Smooth muscle cell (in vitro differentiated cells): ENCODE measurements around the gene DNAH17. TPM values are rescaled to one million over a fixed set of nuclear protein-coding genes. Genes with fewer than 3 reads are reported as not detected.

Experiments
- DNase-seq: peaks from one replicate; lab custom pipeline; 2025; ENCODE audit not compliant: unreplicated experiment; lab: John Stamatoyannopoulos, UW
- H2AFZ ChIP-seq: fragments of 200-600 bp; sonication (generic); 2 replicates; pipeline ENCODE4 v1.6.0; 2016; ENCODE audit warnings: antibody characterized with exemption, low read depth, mild to moderate bottlenecking
- H3F3A ChIP-seq: fragments of 200-600 bp; sonication (generic); 2 replicates; pipeline ENCODE4 v1.6.0; 2017; ENCODE audit warnings: antibody characterized with exemption, low read depth
- H3K27ac ChIP-seq: fragments of 200-600 bp; sonication (generic); 2 replicates; pipeline ENCODE4 v1.5.1; 2016; ENCODE audit warnings: low read depth, mild to moderate bottlenecking
- H3K27me3 ChIP-seq: fragments of 200-600 bp; sonication (generic); 2 replicates; pipeline ENCODE4 v1.6.1; 2016; ENCODE audit warnings: low read depth, mild to moderate bottlenecking
- H3K36me3 ChIP-seq: fragments of 200-600 bp; sonication (generic); 2 replicates; pipeline ENCODE4 v1.5.1; 2016; ENCODE audit warnings: low read depth
- H3K4me1 ChIP-seq: fragments of 200-600 bp; sonication (generic); 2 replicates; pipeline ENCODE4 v1.5.1; 2016; ENCODE audit warnings: low read depth
- H3K4me2 ChIP-seq: fragments of 200-600 bp; sonication (generic); 2 replicates; pipeline ENCODE4 v1.6.0; 2016; ENCODE audit warnings: mild to moderate bottlenecking
- H3K4me3 ChIP-seq: fragments of 200-600 bp; sonication (generic); 2 replicates; pipeline ENCODE4 v1.5.1; 2016; ENCODE audit warnings: mild to moderate bottlenecking
- H3K79me2 ChIP-seq: fragments of 200-600 bp; sonication (generic); 2 replicates; pipeline ENCODE4 v1.6.0; 2016; ENCODE audit warnings: low read depth, mild to moderate bottlenecking
- H3K9ac ChIP-seq: fragments of 200-600 bp; sonication (generic); 2 replicates; pipeline ENCODE4 v1.6.0; 2016; ENCODE audit warnings: low read depth
- H3K9me3 ChIP-seq: fragments of 200-600 bp; sonication (generic); replicated peaks from 2 replicates; pipeline ENCODE4 v1.5.1; 2016; ENCODE audit warnings: low read depth
- H4K20me1 ChIP-seq: fragments of 200-600 bp; sonication (generic); 2 replicates; pipeline ENCODE4 v1.6.0; 2016; ENCODE audit warnings: low read depth
- CTCF ChIP-seq: fragments of 200-600 bp; sonication (generic); IDR thresholded peaks from 2 replicates; pipeline ENCODE4 v1.5.1; 2017; ENCODE audit warnings: borderline replicate concordance, mild to moderate bottlenecking, antibody characterized with exemption; ENCODE audit not compliant: insufficient read depth, poor library complexity, severe bottlenecking
- WGBS: methylation state at CpG from one replicate; pipeline ENCODE4 v1.1.7; 2016; ENCODE audit warnings: low lambda C conversion rate; 5-methylcytosine and 5-hydroxymethylcytosine counted together
- polyA plus RNA-seq: library from polyadenylated mRNA; unstranded; fragments of >200 nt; fragmentation: Nextera tagmentation; extraction: Ambion mirVana; gene quantifications from 2 replicates; pipeline ENCODE4 v1.2.1, GENCODE V29; 2016
- total RNA-seq: library from RNA; depleted of rRNA; stranded (reverse); fragments of >200 nt; gene quantifications from 2 replicates; pipeline ENCODE4 v1.2.3, GENCODE V29; 2014

Gene DNAH17
- total and polyA plus RNA-seq, 2 experiments from 2014 or later = 0.18 to 0.98 TPM

- no peaks in the 10 kb centered on the region for H3K36me3 ChIP-seq
Measured at GRCh38 chr17:78423961-78424675, 153.1 kb downstream of the DNAH17 start.

GRCh38 chr17:78422872-78423588, 154.2 kb downstream of the DNAH17 start:
- Histone ChIP-seq H4K20me1 (peaks cover 4% of the 10 kb centered on the region), H2AFZ (no peak overlapping the region), H3K9me3 (no peaks in the 10 kb centered on the region), H3K4me1 (peaks cover 6% of the 10 kb centered on the region), H3K27ac (no peak overlapping the region), H3K36me3 (no peaks in the 10 kb centered on the region), H3K4me3 (no peak overlapping the region), H3F3A (no peaks in the 10 kb centered on the region), H3K9ac (no peak overlapping the region), H3K27me3 (no peaks in the 10 kb centered on the region), H3K79me2 (peaks cover 16% of the 10 kb centered on the region), H3K4me2 (no peak overlapping the region)
- no peak for DNase-seq
- 93% methylated on average over 20 of the region's 20 CpGs for WGBS
- TF ChIP-seq CTCF = no peak

More at GRCh38 chr17:78423961-78424675, 153.1 kb downstream of the DNAH17 start:
- no peaks in the 10 kb centered on the region for H3K9me3 ChIP-seq
- peaks cover 4% of the 10 kb centered on the region for H4K20me1 ChIP-seq
- no peak overlapping the region for H3K9ac ChIP-seq
- peaks cover 5% of the 10 kb centered on the region for H3K79me2 ChIP-seq
- no peak for DNase-seq
- no peaks in the 10 kb centered on the region for H3K27me3 ChIP-seq
- H3F3A ChIP-seq = no peaks in the 10 kb centered on the region
- no peak overlapping the region for H3K4me2 ChIP-seq
- no peak overlapping the region for H2AFZ ChIP-seq
- no peak overlapping the region for H3K27ac ChIP-seq
- TF ChIP-seq CTCF = no peak
- H3K4me3 ChIP-seq = no peak overlapping the region
- 89% methylated on average over 18 of the region's 18 CpGs for WGBS
- H3K4me1 ChIP-seq = peaks cover 6% of the 10 kb centered on the region

GRCh38 chr17:78422267-78422605, 155.0 kb downstream of the DNAH17 start:
- WGBS = 70% methylated on average over 8 of the region's 8 CpGs
- no peak overlapping the region for H3K4me3 ChIP-seq
- H3K27ac ChIP-seq = no peak overlapping the region
- H3F3A ChIP-seq = no peaks in the 10 kb centered on the region
- H3K4me1 ChIP-seq = peaks cover 7% of the 10 kb centered on the region
- no peaks in the 10 kb centered on the region for H3K36me3 ChIP-seq
- no peak overlapping the region for H3K9ac ChIP-seq
- H3K27me3 ChIP-seq = no peaks in the 10 kb centered on the region
- H4K20me1 ChIP-seq = peaks cover 4% of the 10 kb centered on the region
- no peak overlapping the region for H2AFZ ChIP-seq
- H3K79me2 ChIP-seq = peaks cover 19% of the 10 kb centered on the region
- no peak for DNase-seq
- no peak overlapping the region for H3K4me2 ChIP-seq
- no peak for TF ChIP-seq CTCF
- no peaks in the 10 kb centered on the region for H3K9me3 ChIP-seq
